Left lobe of liver (tissue), 2 donors: ENCODE measurements around the gene DCP1A. TPM values are rescaled to one million over a fixed set of nuclear protein-coding genes. Genes with fewer than 3 reads are reported as not detected.

Experiments used
- ATAC-seq: fragments of 200-7000 bp; cut with Tn5 transposase; one replicate; pipeline ENCODE4 v1.9.1; 2020; ENCODE audit warnings: mild to moderate bottlenecking, moderate library complexity
- DNase-seq: peaks from one replicate; pipeline ENCODE4 v3.0.0-alpha.2; 2020; ENCODE audit warnings: low spot score
- total RNA-seq: library from RNA; stranded (reverse); gene quantifications from one replicate; pipeline ENCODE4 v1.2.1, GENCODE V29; 2021
- donor health status: DM: no; HTN: no; CAD: no; lungs with moderate emphysema.
- donor health status: DM: no; HTN: yes; CAD: no.

Gene DCP1A
- total RNA-seq, 1 donor from 2014 or later, result 5.9 TPM

DNA sequence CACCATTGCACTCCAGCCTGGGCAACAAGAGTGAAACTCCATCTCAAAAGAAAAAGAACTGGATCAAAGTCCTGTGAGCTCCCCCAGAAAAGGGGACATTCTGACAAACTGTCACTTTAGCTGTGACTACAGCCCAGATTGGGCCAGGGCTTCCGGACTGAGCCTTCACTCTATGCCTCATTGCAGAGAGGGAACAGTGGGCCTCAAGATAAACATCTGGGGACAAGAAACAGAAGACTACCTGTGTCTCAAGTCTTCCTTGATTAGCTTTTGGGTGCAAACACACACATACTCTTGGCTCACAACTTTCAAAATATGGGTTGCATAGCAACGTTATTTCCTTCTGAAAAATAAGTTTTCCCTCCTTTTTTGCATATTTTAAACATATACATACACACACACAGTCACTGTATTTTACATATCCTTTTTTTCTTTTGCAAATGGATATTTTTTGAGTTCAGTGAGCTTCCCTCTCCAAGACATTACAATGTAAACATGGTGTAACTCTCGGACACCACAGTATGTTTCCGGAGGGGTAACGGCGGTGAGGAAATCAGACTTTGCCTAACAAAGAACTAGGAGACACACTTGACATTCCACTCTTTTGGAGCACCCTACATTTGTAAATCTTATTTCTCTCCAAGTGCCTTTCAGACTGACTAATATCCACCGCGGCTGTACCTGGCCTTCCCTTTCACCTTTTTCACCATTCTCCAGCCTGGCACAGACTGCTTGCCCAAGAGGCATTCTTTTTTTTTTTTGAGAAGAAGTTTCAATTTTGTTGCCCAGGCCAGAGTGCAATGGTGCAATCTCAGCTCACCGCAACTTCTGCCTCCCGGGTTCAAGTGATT lies 95.0 kb downstream of the DCP1A start:
- DNase-seq (no peak), ATAC-seq (no peak)

DNA sequence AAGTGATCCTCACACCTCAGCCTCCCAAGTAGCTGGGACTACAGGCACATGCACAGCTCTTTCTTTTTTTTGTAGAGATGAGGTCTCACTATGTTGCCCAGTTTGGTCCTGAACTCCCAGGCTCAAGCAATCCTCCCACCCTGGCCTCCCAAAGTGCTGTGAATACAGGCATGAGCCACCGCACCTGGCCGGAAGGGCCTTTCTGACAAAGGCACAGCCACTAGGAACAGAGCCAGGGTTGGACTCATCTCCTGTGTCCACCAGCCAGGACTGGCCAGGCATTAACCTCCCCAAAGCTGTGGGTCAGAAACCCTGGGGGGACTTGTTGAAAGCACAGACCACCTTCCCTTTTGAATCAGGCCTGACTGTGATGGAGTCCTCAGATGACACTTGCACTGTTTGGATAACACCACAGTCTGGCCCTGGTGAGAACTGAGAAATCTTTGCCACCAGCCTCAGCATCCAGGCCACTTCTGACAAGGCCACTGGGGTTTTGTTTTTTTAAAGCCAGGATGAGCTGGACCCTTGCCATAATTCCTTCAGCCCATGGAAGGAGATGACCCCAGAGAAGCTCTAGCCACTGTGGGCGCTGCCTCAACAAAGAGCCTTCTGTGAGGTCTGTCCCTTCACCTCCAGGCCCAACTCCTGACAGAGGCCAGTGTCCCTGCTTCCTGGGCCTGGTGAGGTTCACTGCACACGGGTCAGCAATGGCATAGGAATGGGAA lies 96.3 kb downstream of the DCP1A start:
- ATAC-seq (no peak), DNase-seq (no peak)

DNA sequence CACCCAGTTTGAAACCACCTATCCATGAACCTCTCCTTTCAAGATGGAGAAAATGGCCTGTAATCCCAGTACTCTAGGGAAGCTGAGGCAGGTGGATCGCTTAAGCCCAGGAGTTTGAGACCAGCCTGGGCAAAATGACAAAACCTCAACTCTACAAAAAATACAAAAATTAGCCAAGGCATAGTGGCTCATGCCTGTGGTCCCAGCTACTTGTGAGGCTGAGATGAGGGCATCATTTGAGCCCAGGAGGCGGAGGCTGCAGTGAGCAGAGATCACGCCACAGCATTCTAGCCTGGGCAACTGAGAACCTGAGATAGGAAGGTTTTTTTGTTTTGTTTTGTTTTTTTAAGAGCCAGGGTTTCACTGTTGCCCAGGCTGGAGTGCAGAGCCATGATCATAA lies 96.9 kb downstream of the DCP1A start:
- no peak for DNase-seq
- no peak for ATAC-seq

DNA sequence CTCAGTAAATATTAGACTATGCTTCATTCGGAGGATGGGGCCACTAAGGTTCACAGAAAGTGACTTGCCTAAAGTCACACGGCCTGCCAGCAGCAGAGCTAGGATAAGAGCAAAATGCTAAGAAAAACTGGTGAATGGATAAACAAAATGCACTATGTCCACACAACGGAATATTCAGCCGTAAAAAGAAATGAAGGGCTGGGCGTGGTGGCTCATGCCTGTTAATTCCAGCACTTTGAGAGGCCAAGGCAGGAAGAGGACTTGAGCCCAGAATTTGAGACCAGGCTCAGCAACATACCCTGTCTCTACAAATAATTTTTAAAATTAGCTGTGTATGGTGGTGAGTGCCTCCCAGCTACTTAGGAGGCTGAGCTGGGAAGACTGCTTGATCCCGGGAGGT lies 99.2 kb downstream of the DCP1A start:
- no peak for ATAC-seq
- DNase-seq, result no peak

DNA sequence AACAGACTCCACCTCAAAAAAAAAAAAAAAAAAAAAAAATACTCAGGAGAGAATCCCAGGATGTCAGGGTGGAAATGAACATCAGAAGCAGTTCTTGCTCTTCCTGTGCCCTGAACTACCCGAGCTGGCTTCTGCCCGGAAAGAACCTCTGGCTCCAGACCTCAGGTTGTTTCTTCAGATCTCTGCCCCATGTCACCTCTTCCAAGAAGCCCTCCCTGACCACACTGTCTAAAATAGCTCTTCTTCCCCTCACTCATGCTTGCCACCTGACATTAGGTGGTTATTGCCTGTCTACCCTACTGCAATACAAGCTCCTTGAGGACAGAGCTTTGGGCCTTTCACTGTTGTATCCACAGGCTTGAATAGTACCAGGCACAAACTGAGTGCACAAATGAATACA lies 99.7 kb downstream of the DCP1A start:
- no peak for ATAC-seq
- no peak for DNase-seq

DNA sequence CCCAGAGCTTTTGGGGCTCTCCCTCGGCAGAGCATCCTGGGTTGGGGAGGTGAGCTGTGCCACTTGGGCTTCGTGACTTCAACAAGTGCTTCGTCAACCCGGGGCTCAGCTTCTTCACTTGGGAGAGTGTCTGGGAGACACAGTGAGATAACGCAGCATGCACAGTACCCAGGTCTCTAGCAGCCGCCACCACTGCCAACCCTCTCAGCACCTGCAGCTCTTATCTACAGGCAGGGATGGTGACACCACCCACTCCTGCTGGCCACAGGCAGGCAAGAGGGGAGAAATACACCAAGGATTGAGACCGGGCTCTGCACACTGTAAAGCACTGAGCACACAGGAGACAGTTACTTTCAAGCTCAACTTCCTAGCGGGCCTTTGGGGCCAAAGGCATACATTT lies 103.1 kb downstream of the DCP1A start:
- no peak for DNase-seq
- no peak for ATAC-seq

DNA sequence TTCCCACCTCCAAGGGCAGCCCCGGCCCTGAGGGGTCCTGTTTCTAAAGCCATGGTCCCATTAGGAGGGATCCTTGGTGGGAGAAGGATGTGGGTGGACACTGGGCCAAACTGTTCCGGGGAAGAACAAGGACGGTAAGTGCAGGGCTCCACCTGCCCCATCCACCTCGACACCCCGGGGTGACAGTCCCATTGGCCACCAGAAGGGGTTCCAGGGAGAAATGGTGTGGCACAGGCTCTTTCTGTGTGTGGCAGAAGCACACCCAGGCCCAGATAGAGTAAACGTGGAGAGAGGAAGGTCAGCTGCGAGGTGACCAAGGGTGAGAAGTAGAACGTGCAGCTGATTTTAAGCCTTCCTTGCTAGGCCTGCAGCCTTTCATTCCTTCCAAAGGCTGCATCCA lies 103.6 kb downstream of the DCP1A start:
- DNase-seq (no peak), ATAC-seq (no peak)

DNA sequence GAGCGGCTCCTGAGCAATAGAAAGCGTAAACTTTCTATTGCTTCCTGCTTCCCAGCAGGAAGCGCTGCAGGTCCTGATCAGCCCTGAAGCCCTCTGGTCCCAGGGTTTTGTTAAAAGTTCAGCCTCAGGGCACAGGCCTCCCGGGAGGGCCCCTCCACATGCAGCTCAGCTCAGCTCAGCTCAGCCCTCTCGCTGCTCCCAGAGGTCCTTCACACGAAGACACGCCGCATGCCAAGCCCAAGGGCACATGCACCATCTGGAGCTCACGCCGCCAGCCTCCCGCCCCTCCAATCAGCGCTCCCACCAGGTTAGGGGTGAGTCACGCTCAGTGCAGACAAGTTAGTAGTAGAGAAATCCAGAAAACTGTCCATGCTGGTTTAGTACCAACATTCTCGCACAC lies 104.2 kb downstream of the DCP1A start:
- DNase-seq (no peak), ATAC-seq (no peak)

DNA sequence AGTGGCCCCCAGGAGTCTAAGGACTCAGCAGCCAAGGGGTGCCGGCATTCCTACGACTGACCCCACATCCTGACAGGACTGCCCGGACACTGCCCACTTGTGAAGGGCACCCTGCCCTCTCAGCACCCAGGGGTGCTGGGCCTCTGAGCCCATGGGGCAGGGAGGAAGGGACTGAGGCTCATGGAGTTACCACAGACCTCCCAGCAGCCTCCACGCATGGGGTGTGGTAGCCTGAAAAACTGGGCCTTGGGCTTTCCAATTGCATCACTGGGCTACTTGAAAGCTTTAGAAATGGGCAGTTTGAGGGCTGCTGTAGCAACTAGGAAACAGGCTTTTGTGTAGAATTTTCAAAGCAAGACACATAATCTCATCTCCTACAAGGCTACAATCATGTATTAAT lies 104.7 kb downstream of the DCP1A start:
- ATAC-seq (no peak), DNase-seq (no peak)

DNA sequence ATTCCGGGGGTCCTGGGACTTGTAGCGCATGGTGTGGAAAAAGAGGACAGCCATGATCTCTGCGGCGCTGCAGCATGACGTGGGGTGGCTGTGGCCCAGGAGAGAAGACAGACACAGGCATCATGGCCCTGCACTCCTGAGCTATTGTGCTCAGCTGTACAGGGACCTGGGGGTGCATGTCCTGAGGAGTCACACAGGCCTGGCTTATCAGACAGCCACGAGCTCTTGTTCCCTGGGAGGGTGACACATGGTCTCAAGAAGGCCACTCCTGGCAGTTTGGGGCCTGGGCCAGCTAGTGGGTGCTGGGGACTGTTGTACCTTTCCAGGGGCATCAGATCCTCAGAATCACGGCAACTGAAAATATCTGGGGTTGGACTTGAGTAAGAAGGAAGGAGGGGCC lies 105.2 kb downstream of the DCP1A start:
- ATAC-seq (no peak), DNase-seq (no peak)

DNA sequence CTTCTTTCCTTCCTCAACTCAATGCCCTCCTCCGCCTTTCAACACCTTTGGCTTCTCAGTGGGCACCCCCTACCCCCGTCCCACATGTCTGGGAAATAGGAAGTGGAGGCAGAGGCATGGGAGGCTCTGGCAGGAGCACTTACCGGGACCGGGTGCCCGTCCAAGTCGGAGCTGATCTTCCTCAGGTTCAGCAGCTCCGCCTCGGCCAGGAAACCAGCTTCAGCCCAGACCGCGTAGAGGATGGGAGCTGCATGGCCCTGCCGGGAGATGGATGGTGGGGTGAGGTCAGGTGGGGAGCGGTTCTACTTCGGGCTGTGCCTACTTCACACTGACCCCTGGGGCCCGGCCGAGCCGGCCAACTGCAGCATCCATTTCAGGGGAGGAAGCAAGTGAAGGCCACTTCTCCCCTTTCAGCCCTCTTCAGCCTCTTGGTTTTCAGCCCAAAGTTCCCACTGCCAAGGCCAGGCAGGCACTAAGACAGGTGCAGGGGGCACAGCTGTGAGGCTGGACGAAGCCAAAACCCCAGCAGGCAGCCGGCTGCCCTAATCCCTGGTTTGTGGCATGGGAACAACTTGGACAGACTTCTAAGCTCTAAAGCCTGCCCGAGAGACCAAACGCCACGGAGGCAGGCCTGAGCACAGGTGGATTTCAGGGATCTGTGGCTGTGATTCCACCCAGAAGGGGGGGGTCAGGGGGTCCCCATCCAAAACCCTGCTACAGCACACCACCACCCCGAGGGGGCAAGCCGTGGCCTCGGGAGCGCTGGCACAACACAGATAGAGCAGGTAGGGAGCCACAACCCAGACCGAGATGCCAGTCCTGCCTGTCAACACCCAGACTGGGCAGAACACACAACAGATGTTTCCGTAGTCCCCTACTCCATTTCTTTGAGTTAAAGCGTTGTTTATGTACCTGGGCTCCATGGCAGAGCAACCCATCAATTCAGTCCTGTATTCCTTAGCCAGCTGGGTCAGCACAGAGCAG lies 106.1 kb downstream of the DCP1A start:
- DNase-seq (no peak), ATAC-seq (no peak)

DNA sequence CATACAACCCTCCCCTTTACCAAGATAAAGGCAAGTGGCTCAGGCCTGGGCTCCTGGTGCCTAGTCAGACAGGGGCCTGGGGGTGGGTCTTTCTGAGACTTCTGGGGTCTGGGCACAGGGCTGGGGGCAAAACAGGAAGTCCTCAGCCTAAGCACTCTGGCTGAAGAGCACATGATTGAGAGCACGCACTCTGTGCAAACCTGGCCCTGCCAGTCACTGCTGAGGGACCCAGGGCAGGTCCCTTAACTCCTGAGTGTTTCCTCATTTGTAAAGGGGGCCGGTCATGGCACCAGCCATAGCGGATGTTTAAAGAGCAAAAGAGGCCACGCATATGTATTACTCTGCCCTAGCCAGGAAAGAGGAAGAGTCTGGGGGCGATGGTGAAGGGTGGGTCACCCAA lies 107.5 kb downstream of the DCP1A start:
- ATAC-seq, result no peak
- no peak for DNase-seq

DNA sequence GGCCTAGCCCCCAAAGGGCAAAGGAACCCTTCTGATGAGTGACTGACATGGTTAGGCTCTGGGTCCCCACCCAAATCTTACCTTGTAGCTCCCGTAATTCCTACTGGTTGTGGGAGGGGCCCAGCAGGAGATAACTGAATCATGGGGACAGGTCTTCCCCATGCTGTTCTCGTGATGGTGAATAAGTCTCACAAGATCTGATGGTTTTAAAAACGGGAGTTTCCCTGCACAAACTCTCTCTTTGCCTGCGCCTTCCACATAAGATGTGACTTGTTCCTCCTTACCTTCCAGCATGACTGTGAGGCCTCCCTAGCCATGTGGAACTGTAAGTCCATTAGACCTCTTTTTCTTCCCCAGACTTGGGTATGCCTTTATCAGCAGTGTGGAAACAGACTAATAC lies 108.5 kb downstream of the DCP1A start:
- DNase-seq, result no peak
- ATAC-seq, result no peak

DNA sequence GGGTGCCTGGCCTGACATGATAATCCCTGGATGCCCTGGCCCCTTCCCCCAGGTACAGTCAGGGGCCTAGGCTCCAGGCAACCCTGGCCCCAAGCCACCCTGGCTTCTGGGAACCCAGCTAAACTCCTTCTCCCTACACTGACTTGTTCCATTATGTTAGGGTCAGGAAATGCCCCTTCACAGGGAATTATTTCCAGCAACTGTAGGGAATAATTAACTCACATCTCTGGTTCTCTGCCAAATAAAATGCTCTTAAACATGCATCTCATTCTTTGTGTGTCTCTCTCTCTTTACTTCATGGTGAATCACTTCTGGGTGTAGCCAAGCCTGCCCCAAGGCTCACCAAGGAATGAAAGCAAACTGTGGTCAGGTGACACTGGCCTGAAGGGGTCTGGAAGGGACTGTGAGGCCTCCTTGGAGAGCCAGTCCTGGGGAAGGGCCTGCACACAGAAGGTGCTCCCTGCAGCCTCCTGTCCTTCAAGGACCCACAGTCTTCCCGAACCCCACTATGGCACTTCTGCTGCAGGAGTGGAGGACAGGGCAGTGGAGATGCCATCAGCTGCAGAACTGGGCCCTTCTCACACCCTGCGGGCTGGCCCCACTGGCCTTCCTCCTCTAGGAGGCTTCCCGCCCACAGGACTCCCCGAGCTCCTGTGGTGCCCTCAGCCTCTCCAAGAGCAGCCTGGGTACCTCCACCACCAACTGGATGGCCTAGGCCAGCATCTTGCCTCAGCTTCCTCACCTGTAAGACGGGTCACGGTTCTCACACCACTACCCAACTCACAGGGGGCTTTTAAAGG lies 109.1 kb downstream of the DCP1A start:
- peak; percentile 69 for ATAC-seq
- peak; percentile 72 for DNase-seq

DNA sequence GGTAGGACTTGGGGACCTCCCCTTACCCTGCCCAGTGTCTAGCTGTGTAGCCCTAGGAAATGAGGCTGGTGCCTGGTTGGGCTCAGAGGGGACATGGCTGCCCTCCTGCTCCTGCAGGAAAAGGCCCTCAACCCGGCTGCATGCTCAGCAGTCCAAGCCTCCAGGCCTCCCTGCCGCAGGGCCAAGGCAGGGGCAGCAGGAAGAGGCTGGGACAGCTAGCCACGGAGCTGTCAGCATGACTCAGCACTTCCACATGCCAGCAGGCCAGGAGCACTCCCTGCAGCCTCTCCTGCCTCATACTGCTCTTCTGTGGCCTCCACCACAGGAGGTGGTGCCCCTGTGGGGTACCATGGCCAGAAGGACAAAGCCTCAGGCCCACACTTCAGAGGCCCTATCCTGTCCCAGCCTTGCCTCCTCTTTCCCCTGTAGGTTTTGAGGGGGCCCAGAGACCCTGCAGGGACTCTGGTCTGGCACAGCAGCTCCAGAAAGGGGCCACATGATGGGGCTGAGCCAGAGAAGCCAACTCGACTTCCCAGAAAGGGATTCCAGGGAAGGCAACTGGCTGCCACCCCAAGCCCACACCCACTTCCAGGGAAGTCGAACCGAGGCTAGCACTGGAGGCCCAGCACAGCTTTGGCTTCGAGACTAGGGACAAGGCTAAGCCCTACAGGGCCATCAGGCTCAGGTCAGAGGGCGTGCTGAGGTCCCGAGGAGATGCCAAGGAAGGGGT lies 111.1 kb downstream of the DCP1A start:
- peak; percentile 82 for ATAC-seq
- peak; percentile 84 for DNase-seq

DNA sequence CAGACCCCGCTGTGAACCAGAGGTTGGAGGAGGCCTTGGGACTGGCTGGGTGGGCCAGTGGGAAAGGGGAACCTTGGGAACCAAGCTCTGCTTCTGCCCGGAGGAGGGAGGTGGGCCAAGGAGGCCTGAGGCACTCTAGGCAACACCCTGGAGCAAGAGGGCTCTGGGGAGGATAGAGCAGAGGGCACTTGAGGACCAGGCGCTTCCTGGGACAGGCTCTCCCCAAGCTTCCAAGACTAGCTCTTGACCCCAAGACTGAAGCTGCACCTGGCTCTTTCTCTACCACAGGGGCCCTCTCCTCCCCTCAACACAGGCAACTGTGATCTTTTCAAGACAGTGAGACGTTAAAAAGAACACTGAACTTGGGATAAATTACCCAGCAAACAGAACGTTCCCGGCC lies 111.8 kb downstream of the DCP1A start:
- DNase-seq (no peak), ATAC-seq (no peak)

DNA sequence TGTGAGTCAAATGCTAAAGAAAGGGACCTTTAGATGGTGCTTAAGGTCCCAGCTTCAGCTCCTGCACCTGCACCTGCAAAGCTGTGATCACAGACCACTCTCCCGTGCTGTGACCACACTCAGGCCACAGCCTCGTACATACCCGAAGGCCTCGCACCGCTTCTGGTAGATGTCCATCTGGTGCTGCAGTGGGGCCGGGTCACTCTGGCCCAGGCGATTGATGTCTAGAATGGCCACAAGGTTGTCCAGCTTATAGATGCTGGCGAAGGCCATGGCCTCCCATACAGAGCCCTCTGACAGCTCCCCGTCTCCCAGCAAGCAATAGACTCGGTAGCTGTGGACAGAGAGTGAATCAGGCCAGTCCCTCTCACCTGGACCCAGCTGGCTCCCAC lies 112.5 kb downstream of the DCP1A start:
- DNase-seq (no peak), ATAC-seq (no peak)

DNA sequence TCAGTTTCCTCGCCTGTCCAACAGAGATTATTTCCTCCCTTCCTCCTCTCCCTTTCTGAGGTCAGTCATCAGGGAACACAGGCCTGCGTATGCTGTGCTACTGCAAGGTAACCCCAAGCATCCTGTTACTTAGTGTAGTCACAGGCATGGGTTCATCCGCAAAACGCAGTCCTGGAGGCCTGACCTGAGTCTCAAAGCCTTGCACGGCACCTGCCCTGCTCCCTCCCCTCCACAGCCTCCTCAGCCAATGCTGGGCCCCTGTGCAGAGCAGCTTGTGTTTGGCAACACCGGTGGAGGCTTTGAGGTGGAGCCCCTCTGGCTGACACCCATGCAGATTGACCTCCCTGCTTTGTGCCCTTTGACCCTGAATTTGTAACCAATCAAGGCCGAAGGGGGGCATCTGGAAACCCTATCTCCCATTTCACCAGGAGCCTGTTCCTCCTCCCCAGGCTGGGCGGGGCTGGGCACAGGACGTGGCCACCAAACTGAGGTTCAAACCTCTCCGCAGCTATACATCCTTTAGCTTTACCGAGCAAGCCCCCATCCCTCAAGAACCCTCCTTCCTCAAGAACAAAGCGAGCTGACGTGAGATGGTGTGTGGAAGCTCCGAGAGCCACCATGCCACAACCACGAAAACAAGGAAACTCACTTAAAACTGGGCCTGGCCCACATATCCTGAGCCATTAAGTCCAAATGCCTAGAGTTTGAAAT lies 113.1 kb downstream of the DCP1A start:
- DNase-seq (no peak), ATAC-seq (no peak)
